ENCODE results near the gene C1QTNF2. TPM values are rescaled to one million over a fixed set of nuclear protein-coding genes. Genes with fewer than 3 reads are reported as not detected.
A peak's percentile ranks its signal among the peaks of the same experiment; 100 is the strongest.

Gene C1QTNF2
- total and polyA plus RNA-seq, 2 donors (not counting 1 experiment from before 2014, with no cell fraction given), result 2.3 TPM

- Histone ChIP-seq H3K9ac (ENCODE audit: insufficient read depth, low read length) (no peak overlapping the region), H3K4me1 (ENCODE audit: control insufficient read depth, extremely low read depth, insufficient read depth, low read length) (no peaks in the 10 kb centered on the region), H3K27me3 (ENCODE audit: control insufficient read depth, insufficient read depth, low read length) (no peaks in the 10 kb centered on the region), H3K4me2 (ENCODE audit: extremely low read depth, insufficient read depth, low read length) (no peak overlapping the region), H3K36me3 (ENCODE audit: control insufficient read depth, insufficient read depth, low read length) (no peaks in the 10 kb centered on the region), H3K9me3 (ENCODE audit: control insufficient read depth, insufficient read depth, low read depth, low read length) (no peaks in the 10 kb centered on the region), H3K79me2 (ENCODE audit: control insufficient read depth, insufficient read depth, low read length) (no peaks in the 10 kb centered on the region), H3K4me3 (replicated peaks in 1 of 4; ENCODE audit: control extremely low read depth in 1 of 4, insufficient read depth in 1 of 4, low read depth in 3 of 4, low read length in 4 of 4) (no peak overlapping the region), H3K27ac (ENCODE audit: insufficient read depth, low read length) (no peak overlapping the region), H4K20me1 (ENCODE audit: control insufficient read depth, extremely low read depth, insufficient read depth, low read length) (no peaks in the 10 kb centered on the region), H2AFZ (ENCODE audit: low read length) (no peak overlapping the region)
- TF ChIP-seq CTCF (conservative IDR thresholded peaks at IDR 0.05 in 1 of 2, IDR thresholded peaks at IDR 0.05 in 1 of 2; ENCODE audit: low read depth in 1 of 2, low read length in 2 of 2) (no peak), EZH2 (IDR thresholded peaks at IDR 0.05; ENCODE audit: low read length, missing control alignments) (no peak)
- no peak for DNase-seq (ENCODE audit: low read depth in 2 of 2)
These were observed 6.0 kb upstream of the C1QTNF2 start for GRCh38 chr5:160376416-160376815.

GRCh38 chr5:160375701-160376100, 5.3 kb upstream of the C1QTNF2 start:
- Histone ChIP-seq H3K27me3 (ENCODE audit: control insufficient read depth, insufficient read depth, low read length) (no peaks in the 10 kb centered on the region), H3K9me3 (ENCODE audit: control insufficient read depth, insufficient read depth, low read depth, low read length) (no peaks in the 10 kb centered on the region), H3K4me2 (ENCODE audit: extremely low read depth, insufficient read depth, low read length) (no peak overlapping the region), H2AFZ (ENCODE audit: low read length) (no peak overlapping the region), H3K9ac (ENCODE audit: insufficient read depth, low read length) (no peak overlapping the region), H3K79me2 (ENCODE audit: control insufficient read depth, insufficient read depth, low read length) (no peaks in the 10 kb centered on the region), H4K20me1 (ENCODE audit: control insufficient read depth, extremely low read depth, insufficient read depth, low read length) (no peaks in the 10 kb centered on the region), H3K27ac (ENCODE audit: insufficient read depth, low read length) (no peak overlapping the region), H3K4me1 (ENCODE audit: control insufficient read depth, extremely low read depth, insufficient read depth, low read length) (peaks cover 4% of the 10 kb centered on the region), H3K4me3 (replicated peaks in 1 of 4; ENCODE audit: control extremely low read depth in 1 of 4, insufficient read depth in 1 of 4, low read depth in 3 of 4, low read length in 4 of 4) (no peak overlapping the region), H3K36me3 (ENCODE audit: control insufficient read depth, insufficient read depth, low read length) (no peaks in the 10 kb centered on the region)
- TF ChIP-seq EZH2 (IDR thresholded peaks at IDR 0.05; ENCODE audit: low read length, missing control alignments), result no peak
- TF ChIP-seq CTCF (conservative IDR thresholded peaks at IDR 0.05 in 1 of 2, IDR thresholded peaks at IDR 0.05 in 1 of 2; ENCODE audit: low read depth in 1 of 2, low read length in 2 of 2), result no peak
- DNase-seq (ENCODE audit: low read depth in 2 of 2), result no peak

GRCh38 chr5:160375166-160375565, 4.7 kb upstream of the C1QTNF2 start:
- Histone ChIP-seq H3K9me3 (ENCODE audit: control insufficient read depth, insufficient read depth, low read depth, low read length) (no peaks in the 10 kb centered on the region), H3K79me2 (ENCODE audit: control insufficient read depth, insufficient read depth, low read length) (no peaks in the 10 kb centered on the region), H2AFZ (ENCODE audit: low read length) (no peak overlapping the region), H3K4me2 (ENCODE audit: extremely low read depth, insufficient read depth, low read length) (no peak overlapping the region), H3K4me1 (ENCODE audit: control insufficient read depth, extremely low read depth, insufficient read depth, low read length) (peaks cover 6% of the 10 kb centered on the region), H3K27me3 (ENCODE audit: control insufficient read depth, insufficient read depth, low read length) (no peaks in the 10 kb centered on the region), H3K4me3 (replicated peaks in 1 of 4; ENCODE audit: control extremely low read depth in 1 of 4, insufficient read depth in 1 of 4, low read depth in 3 of 4, low read length in 4 of 4) (no peak overlapping the region), H4K20me1 (ENCODE audit: control insufficient read depth, extremely low read depth, insufficient read depth, low read length) (no peaks in the 10 kb centered on the region), H3K36me3 (ENCODE audit: control insufficient read depth, insufficient read depth, low read length) (no peaks in the 10 kb centered on the region), H3K9ac (ENCODE audit: insufficient read depth, low read length) (no peak overlapping the region), H3K27ac (ENCODE audit: insufficient read depth, low read length) (no peak overlapping the region)
- TF ChIP-seq CTCF (conservative IDR thresholded peaks at IDR 0.05 in 1 of 2, IDR thresholded peaks at IDR 0.05 in 1 of 2; ENCODE audit: low read depth in 1 of 2, low read length in 2 of 2) (no peak), EZH2 (IDR thresholded peaks at IDR 0.05; ENCODE audit: low read length, missing control alignments) (no peak)
- DNase-seq (ENCODE audit: low read depth in 2 of 2), result peak in 1 of 2 donors; percentile 39
